Suppressor macrophage (primary cell): Measurements from ENCODE around the gene BRD9.
A peak's percentile ranks its signal among the peaks of the same experiment; 100 is the strongest.
"Not testable (repeated sequence)": the region's sequence is repeated elsewhere in the genome, so short reads cannot be mapped to it uniquely, and the experiment has no call there.

Source experiments
- DNase-seq, 4 experiments: peaks; one replicate each; pipeline ENCODE4 v3.0.0-alpha.2; 2020 to 2022

BRD9 gene

GRCh38 chr5:902129-902916 lies 9.7 kb upstream of the BRD9 start:
- DNase-seq: no peak

- no peak for DNase-seq
Observed at GRCh38 chr5:900781-901180, 8.2 kb upstream of the BRD9 start.

- DNase-seq: no peak
Observed at GRCh38 chr5:893711-894110, 1.1 kb upstream of the BRD9 start.

GRCh38 chr5:893137-893506 lies 521 bp upstream of the BRD9 start:
- peak in 1 of 4 experiments; percentile 9 for DNase-seq

- DNase-seq: peak; percentile 15 to 49 (median 26)
Observed at GRCh38 chr5:891837-892393, 686 bp downstream of the BRD9 start.

GRCh38 chr5:891117-891836 lies 1.3 kb downstream of the BRD9 start:
- peak; percentile 9 to 36 (median 29) for DNase-seq

- DNase-seq: no peak
Observed at GRCh38 chr5:889075-889710, 3.4 kb downstream of the BRD9 start.

GRCh38 chr5:888638-889035 lies 4.0 kb downstream of the BRD9 start:
- DNase-seq: no peak

- no peak for DNase-seq
Observed at GRCh38 chr5:887947-888637, 4.5 kb downstream of the BRD9 start.

- no peak for DNase-seq
Observed at GRCh38 chr5:886716-887325, 5.8 kb downstream of the BRD9 start.

- DNase-seq: no peak
Observed at GRCh38 chr5:886036-886435, 6.6 kb downstream of the BRD9 start.

- DNase-seq: no peak
Observed at GRCh38 chr5:885529-885928, 7.1 kb downstream of the BRD9 start.

GRCh38 chr5:885127-885442 lies 7.5 kb downstream of the BRD9 start:
- no peak for DNase-seq

GRCh38 chr5:884345-885126 lies 8.1 kb downstream of the BRD9 start:
- DNase-seq: no peak

GRCh38 chr5:883475-884181 lies 9.0 kb downstream of the BRD9 start:
- no peak for DNase-seq

- no peak for DNase-seq
Observed at GRCh38 chr5:882253-883183, 10.1 kb downstream of the BRD9 start.

- DNase-seq: no peak
Observed at GRCh38 chr5:881551-881935, 11.1 kb downstream of the BRD9 start.

- DNase-seq: no peak
Observed at GRCh38 chr5:880816-881550, 11.6 kb downstream of the BRD9 start.

GRCh38 chr5:878677-879076 lies 13.9 kb downstream of the BRD9 start:
- not testable (repeated sequence) for DNase-seq
